B cell (primary cell): Measurements from ENCODE around the gene SPHK2. TPM values are rescaled to one million over a fixed set of nuclear protein-coding genes. Genes with fewer than 3 reads are reported as not detected.

Experiments
- ATAC-seq: fragments of 200-7000 bp; cut with Tn5 transposase; one replicate; pipeline ENCODE4 v1.10.0; 2021; ENCODE audit warnings: low read depth, mild to moderate bottlenecking, moderate number of reproducible peaks, moderate library complexity
- CTCF ChIA-PET: fragments of 350-600 bp; sonication (Branson Sonifier 250); formaldehyde crosslinking; loops from one replicate; lab custom pipeline; 2021; ENCODE audit warnings: antibody characterized with exemption, inconsistent platforms; lab: Charles Lee
- POLR2A ChIA-PET: fragments of 350-600 bp; sonication (Branson Sonifier 250); formaldehyde crosslinking; loops from one replicate; lab custom pipeline; 2021; ENCODE audit warnings: antibody characterized with exemption; lab: Charles Lee
- DNase-seq: peaks from one replicate; pipeline ENCODE4 v3.0.0; 2013
- H2AFZ ChIP-seq: 2 replicates; pipeline ENCODE4 v1.6.1; 2012; ENCODE audit warnings: mild to moderate bottlenecking, low read depth, low read length; ENCODE audit not compliant: insufficient read depth, poor library complexity, severe bottlenecking
- H3K27ac ChIP-seq, 2 donors: 1 replicate in 1 of 2; 2 replicates in 1 of 2; pipeline ENCODE4 v1.5.1; 2012 to 2013; ENCODE audit warnings: low read length in 2 of 2, mild to moderate bottlenecking in 2 of 2, moderate library complexity in 1 of 2
- H3K27me3 ChIP-seq, 4 experiments: fragments of 200-600 bp in 1 of 4; sonication (generic) in 1 of 4; replicated peaks in 1 of 4; 1 replicate in 2 of 4; 2 replicates in 2 of 4; pipeline versions ENCODE4 v1.6.1 to v1.7.0; 2013 to 2016; ENCODE audit warnings: low read length in 3 of 4, mild to moderate bottlenecking in 2 of 4, mixed read lengths in 1 of 4, moderate library complexity in 1 of 4; ENCODE audit not compliant: insufficient read depth in 4 of 4, control insufficient read depth in 3 of 4; ENCODE audit errors: control extremely low read depth in 1 of 4
- H3K36me3 ChIP-seq, 2 experiments: replicated peaks in 1 of 2; 1 replicate in 1 of 2; 2 replicates in 1 of 2; pipeline versions ENCODE4 v1.6.1 to v1.7.1; 2013; ENCODE audit warnings: low read length in 1 of 2; ENCODE audit not compliant: insufficient read depth in 2 of 2, control insufficient read depth in 1 of 2; ENCODE audit errors: control extremely low read depth in 1 of 2, extremely low read depth in 1 of 2
- H3K4me1 ChIP-seq, 2 donors: fragments of 200-600 bp in 1 of 2; sonication (generic) in 1 of 2; 1 replicate in 1 of 2; 2 replicates in 1 of 2; pipeline versions ENCODE4 v1.5.1 to v1.6.1; 2013 to 2017; ENCODE audit warnings: low read length in 2 of 2; ENCODE audit not compliant: control insufficient read depth in 2 of 2, insufficient read depth in 2 of 2
- H3K4me2 ChIP-seq: replicated peaks from 2 replicates; pipeline ENCODE3; 2012; ENCODE audit warnings: mild to moderate bottlenecking, low read depth, low read length; ENCODE audit not compliant: poor library complexity, severe bottlenecking
- H3K4me3 ChIP-seq, 5 experiments: fragments of 200-600 bp in 1 of 5; sonication (generic) in 1 of 5; 1 replicate in 3 of 5; 2 replicates in 2 of 5; pipeline versions ENCODE4 v1.5.1 to v1.7.0; 2011 to 2016; ENCODE audit warnings: low read length in 4 of 5, mild to moderate bottlenecking in 4 of 5, low read depth in 2 of 5, control low read depth in 1 of 5, moderate library complexity in 1 of 5; ENCODE audit not compliant: insufficient read depth in 1 of 5; ENCODE audit errors: control extremely low read depth in 1 of 5, extremely low read depth in 1 of 5
- H3K79me2 ChIP-seq: fragments of 200-600 bp; sonication (generic); one replicate; pipeline ENCODE4 v1.6.0; 2016; ENCODE audit warnings: low read length; ENCODE audit not compliant: control insufficient read depth, insufficient read depth
- H3K9ac ChIP-seq: fragments of 200-600 bp; sonication (generic); 2 replicates; pipeline ENCODE4 v1.6.1; 2017; ENCODE audit warnings: mild to moderate bottlenecking, low read length, moderate library complexity
- H3K9me3 ChIP-seq, 3 donors: one replicate each; pipeline versions ENCODE4 v1.6.1 to v1.7.1; 2013; ENCODE audit warnings: low read length in 2 of 3; ENCODE audit not compliant: control insufficient read depth in 2 of 3, insufficient read depth in 1 of 3; ENCODE audit errors: control extremely low read depth in 1 of 3
- H4K20me1 ChIP-seq: 2 replicates; pipeline ENCODE4 v1.6.0; 2012; ENCODE audit warnings: mild to moderate bottlenecking, low read length; ENCODE audit not compliant: insufficient read depth, control insufficient read depth, poor library complexity, severe bottlenecking
- H3K27ac Mint-ChIP-seq: one replicate; pipeline ENCODE4 v1.8.0; 2021; ENCODE audit warnings: mixed read lengths
- H3K27me3 Mint-ChIP-seq: one replicate; pipeline ENCODE4 v1.8.0; 2021; ENCODE audit warnings: mixed read lengths
- H3K4me1 Mint-ChIP-seq: one replicate; pipeline ENCODE4 v1.8.0; 2021; ENCODE audit warnings: mixed read lengths
- H3K4me3 Mint-ChIP-seq: one replicate; pipeline ENCODE4 v1.8.0; 2021; ENCODE audit warnings: mixed read lengths
- H3K9me3 Mint-ChIP-seq: one replicate; pipeline ENCODE4 v1.8.0; 2022; ENCODE audit warnings: mixed read lengths; ENCODE audit not compliant: insufficient read depth
- EZH2 ChIP-seq: IDR thresholded peaks from 2 replicates; pipeline ENCODE4 v1.6.1; 2012; ENCODE audit warnings: borderline replicate concordance, low read depth, mild to moderate bottlenecking, moderate library complexity, low read length; ENCODE audit not compliant: insufficient read depth, poor library complexity, severe bottlenecking
- WGBS: methylation state at CpG from one replicate; pipeline ENCODE4 v1.1.5; 2013; ENCODE audit warnings: missing lambda C conversion rate; ENCODE audit not compliant: insufficient coverage; 5-methylcytosine and 5-hydroxymethylcytosine counted together
- intact Hi-C: fragments of 100-400 bp; cut with micrococcal nuclease; formaldehyde crosslinking; loops from one replicate; pipeline ENCODE4 v1.10.0; 2022
- polyA plus RNA-seq: library from polyadenylated mRNA; depleted of rRNA; stranded (reverse); fragments of >200 nt; gene quantifications from 2 replicates; pipeline ENCODE4 v1.2.3, GENCODE V29; 2012
- total RNA-seq, 2 donors: library from RNA; stranded (reverse); fragments of 120-200 nt in 1 of 2; gene quantifications; 1 replicate in 1 of 2; 2 replicates in 1 of 2; pipeline versions ENCODE4 v1.2.3 to v1.2.4, GENCODE V29; 2013 to 2022
- TF ChIP-seq, protein P1 (sequence below): fragments of 200-600 bp; IDR thresholded peaks from one replicate; pipeline ENCODE4 v1.8.0; 2022; ENCODE audit warnings: antibody characterized with exemption, mild to moderate bottlenecking

SPHK2 gene
- total and polyA plus RNA-seq, 2 donors (not counting 1 experiment from before 2014, with no cell fraction given) = 17.0 to 47.3 TPM

DNA sequence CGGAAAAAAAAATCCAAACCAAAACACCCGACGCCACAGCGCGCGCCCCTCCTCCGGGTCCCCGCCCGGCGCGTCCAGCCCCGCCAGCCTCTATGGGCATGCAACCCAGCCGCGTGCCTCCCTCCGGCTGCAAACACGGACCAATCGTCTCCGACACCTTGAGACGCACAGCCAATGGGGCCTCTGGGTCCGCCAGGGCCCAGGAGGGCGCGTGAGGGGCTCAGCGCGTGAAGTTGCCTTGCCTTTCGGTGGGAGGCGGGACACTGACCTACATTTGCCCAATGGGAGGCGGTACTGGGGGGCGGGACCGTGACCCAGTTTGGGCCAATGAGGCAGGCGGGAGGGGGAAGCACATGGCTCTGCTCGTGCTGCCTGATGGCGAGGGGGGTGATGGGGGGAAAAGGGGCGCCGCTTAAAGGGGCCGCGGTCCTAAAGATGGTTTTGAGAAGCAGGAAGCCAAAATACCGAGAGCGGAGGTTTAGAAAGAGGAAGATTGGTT, 18.2 kb downstream of the SPHK2 start:
- Mint-ChIP-seq H3K27ac (peak overlapping the region; percentile 100), H3K4me3 (peak overlapping the region; percentile 96), H3K27me3 (no peaks in the 10 kb centered on the region), H3K9me3 (peaks cover 4% of the 10 kb centered on the region), H3K4me1 (peaks cover 54% of the 10 kb centered on the region)
- Histone ChIP-seq H2AFZ (peak overlapping the region; percentile 76), H3K79me2 (peaks cover 48% of the 10 kb centered on the region), H3K9ac (peak overlapping the region; percentile 82), H3K4me1 (peaks cover 40 to 41% of the 10 kb centered on the region in 2 donors), H3K27ac (peak overlapping the region; percentile 89 to 94), H3K4me2 (peak overlapping the region; percentile 99), H3K4me3 (peak overlapping the region; percentile 57 to 98 (median 88)), H3K36me3 (peaks cover 0 to 14% of the 10 kb centered on the region in 2 experiments), H3K27me3 (no peaks in the 10 kb centered on the region), H3K9me3 (peaks cover 0 to 5% (median 0%) of the 10 kb centered on the region in 3 donors), H4K20me1 (peaks cover 41% of the 10 kb centered on the region)
- DNase-seq = peak; percentile 100
- ChIA-PET POLR2A (interaction anchor here (0.5 to 3.1 kb wide), 14 partner anchors 8 to 480 kb away, joined by 3 to 23 read pairs (median 5); partner anchors contain the start of genes CA11, NUCB1, RPL18 and SPHK2), CTCF (interaction anchor here (0.7 to 2.7 kb wide), 7 partner anchors 8 to 356 kb away, joined by 3 to 12 read pairs (median 3); partner anchors contain the start of genes CA11, GYS1 and RUVBL2)
- TF ChIP-seq, protein P1, sequence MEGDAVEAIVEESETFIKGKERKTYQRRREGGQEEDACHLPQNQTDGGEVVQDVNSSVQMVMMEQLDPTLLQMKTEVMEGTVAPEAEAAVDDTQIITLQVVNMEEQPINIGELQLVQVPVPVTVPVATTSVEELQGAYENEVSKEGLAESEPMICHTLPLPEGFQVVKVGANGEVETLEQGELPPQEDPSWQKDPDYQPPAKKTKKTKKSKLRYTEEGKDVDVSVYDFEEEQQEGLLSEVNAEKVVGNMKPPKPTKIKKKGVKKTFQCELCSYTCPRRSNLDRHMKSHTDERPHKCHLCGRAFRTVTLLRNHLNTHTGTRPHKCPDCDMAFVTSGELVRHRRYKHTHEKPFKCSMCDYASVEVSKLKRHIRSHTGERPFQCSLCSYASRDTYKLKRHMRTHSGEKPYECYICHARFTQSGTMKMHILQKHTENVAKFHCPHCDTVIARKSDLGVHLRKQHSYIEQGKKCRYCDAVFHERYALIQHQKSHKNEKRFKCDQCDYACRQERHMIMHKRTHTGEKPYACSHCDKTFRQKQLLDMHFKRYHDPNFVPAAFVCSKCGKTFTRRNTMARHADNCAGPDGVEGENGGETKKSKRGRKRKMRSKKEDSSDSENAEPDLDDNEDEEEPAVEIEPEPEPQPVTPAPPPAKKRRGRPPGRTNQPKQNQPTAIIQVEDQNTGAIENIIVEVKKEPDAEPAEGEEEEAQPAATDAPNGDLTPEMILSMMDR = no peak
- TF ChIP-seq EZH2 = no peak
- intact Hi-C loops = loop anchor here (1.0 to 10.0 kb wide), 10 partner anchors 13 to 1365 kb away; partner anchors contain the start of genes C19orf73, EMP3, FLT3LG and INAFM1
- WGBS = 0% methylated on average over 32 of the region's 38 CpGs
- ATAC-seq = peak; percentile 68
